Measurements from ENCODE around the gene CACNB4. TPM values are rescaled to one million over a fixed set of nuclear protein-coding genes. Genes with fewer than 3 reads are reported as not detected.

The CACNB4 gene
- total and polyA plus RNA-seq, 2 of the 4 experiments (the other 2 are of a cell fraction), result 0.12 to 0.36 TPM

DNA sequence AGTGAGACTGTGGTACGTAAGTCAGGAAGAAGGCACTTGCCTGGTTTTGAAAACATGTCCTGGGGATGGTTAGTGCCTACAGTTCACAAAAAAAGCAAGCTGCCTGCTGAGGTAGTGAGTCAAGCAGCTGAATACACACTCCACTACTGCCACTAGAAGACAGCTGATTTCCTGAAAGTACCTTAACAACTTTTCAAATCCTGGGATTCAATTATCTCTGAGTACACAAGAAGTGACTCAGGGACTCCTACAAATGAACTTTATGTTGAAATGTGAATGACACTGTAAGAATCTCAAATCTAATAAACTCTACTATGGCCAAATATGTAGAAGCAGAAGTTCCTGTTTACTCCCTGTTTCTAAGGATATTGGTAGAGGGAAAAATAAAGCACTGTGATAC is 212.6 kb downstream of the CACNB4 start:
- DNase-seq, result no peak
- POLR2A ChIA-PET (ENCODE audit: unreplicated experiment), result no interaction called here
- no peak for ATAC-seq (ENCODE audit: low read depth)

More for the DNA sequence above, 212.6 kb downstream of the CACNB4 start:
- Histone ChIP-seq H3K4me3 (ENCODE audit: insufficient read depth, low read depth, low read length) (no peak overlapping the region), H4K5ac (ENCODE audit: low read depth, low read length) (no peak overlapping the region), H3K18ac (ENCODE audit: low read depth, low read length) (no peak overlapping the region), H2BK20ac (ENCODE audit: low read depth, low read length) (no peak overlapping the region), H2AK9ac (replicated peaks; ENCODE audit: low read depth, low read length, poor library complexity) (no peak overlapping the region), H2AK5ac (ENCODE audit: low read depth, low read length) (no peak overlapping the region), H3K9ac (ENCODE audit: low read depth, low read length) (no peak overlapping the region), H2BK15ac (ENCODE audit: low read depth, low read length) (no peak overlapping the region), H3K56ac (ENCODE audit: extremely low read depth, insufficient read depth, low read length) (no peak overlapping the region), H3K4ac (ENCODE audit: low read depth, low read length) (no peak overlapping the region), H2BK5ac (ENCODE audit: low read depth, low read length, poor library complexity, severe bottlenecking) (no peak overlapping the region), H2AFZ (replicated peaks; ENCODE audit: low read length, poor library complexity) (no peak overlapping the region), H2BK120ac (ENCODE audit: low read depth, low read length) (no peak overlapping the region), H3K23ac (ENCODE audit: low read depth, low read length) (no peak overlapping the region), H4K20me1 (ENCODE audit: insufficient read depth, low read length) (no peaks in the 10 kb centered on the region), H4K91ac (ENCODE audit: insufficient read depth, low read depth, low read length) (no peak overlapping the region), H3K4me2 (ENCODE audit: low read depth, low read length) (no peak overlapping the region), H3K14ac (replicated peaks; ENCODE audit: low read depth, low read length) (no peak overlapping the region), H3K27ac (ENCODE audit: insufficient read depth, low read length) (no peak overlapping the region), H3K36me3 (ENCODE audit: control insufficient read depth, insufficient read depth, low read length) (no peaks in the 10 kb centered on the region), H4K8ac (ENCODE audit: low read depth in 2 of 2, low read length in 2 of 2) (no peak overlapping the region), H3K9me3 (ENCODE audit: control insufficient read depth, insufficient read depth, low read length) (no peaks in the 10 kb centered on the region), H3K79me1 (ENCODE audit: low read depth in 1 of 2, low read length in 2 of 2) (no peaks in the 10 kb centered on the region), H3K4me1 (ENCODE audit: control insufficient read depth, insufficient read depth, low read length) (no peaks in the 10 kb centered on the region), H3K27me3 (ENCODE audit: control insufficient read depth, insufficient read depth, low read length) (no peaks in the 10 kb centered on the region), H3K9me1 (ENCODE audit: insufficient read depth, low read length) (no peaks in the 10 kb centered on the region)
- dilution Hi-C loops (cut with HindIII; ENCODE audit: low sequenced_read_pairs, unreplicated experiment) (no loop called here), in situ Hi-C loops (cut with MboI; ENCODE audit: low sequenced_read_pairs) (no loop called here), intact Hi-C loops (cut with micrococcal nuclease) (no loop called here)
- CTCF ChIA-PET, result no interaction called here
- TF ChIP-seq MAFK (IDR thresholded peaks at IDR 0.05; ENCODE audit: low read depth, low read length) (no peak), POLR2A (IDR thresholded peaks at IDR 0.05; ENCODE audit: low read depth, low read length) (no peak), MAZ (IDR thresholded peaks at IDR 0.05; ENCODE audit: borderline replicate concordance, low read depth, low read length) (no peak), SMC3 (IDR thresholded peaks at IDR 0.05; ENCODE audit: low read depth, low read length) (no peak)
- TF ChIP-seq, protein P1, sequence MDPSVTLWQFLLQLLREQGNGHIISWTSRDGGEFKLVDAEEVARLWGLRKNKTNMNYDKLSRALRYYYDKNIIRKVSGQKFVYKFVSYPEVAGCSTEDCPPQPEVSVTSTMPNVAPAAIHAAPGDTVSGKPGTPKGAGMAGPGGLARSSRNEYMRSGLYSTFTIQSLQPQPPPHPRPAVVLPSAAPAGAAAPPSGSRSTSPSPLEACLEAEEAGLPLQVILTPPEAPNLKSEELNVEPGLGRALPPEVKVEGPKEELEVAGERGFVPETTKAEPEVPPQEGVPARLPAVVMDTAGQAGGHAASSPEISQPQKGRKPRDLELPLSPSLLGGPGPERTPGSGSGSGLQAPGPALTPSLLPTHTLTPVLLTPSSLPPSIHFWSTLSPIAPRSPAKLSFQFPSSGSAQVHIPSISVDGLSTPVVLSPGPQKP (IDR thresholded peaks at IDR 0.05; ENCODE audit: borderline replicate concordance, low read depth, low read length), result no peak
- no CpG with 5 or more reads among the region's 1 CpG for WGBS, 2 experiments (ENCODE audit: extremely low coverage in 2 of 2, insufficient read length in 1 of 2)
- BruUV-seq (replicated peaks), result no TSS peak
